ENCODE data around the gene ADAMTS9. TPM values are rescaled to one million over a fixed set of nuclear protein-coding genes. Genes with fewer than 3 reads are reported as not detected.

Gene ADAMTS9
- total RNA-seq, 2 donors from 2014 or later, result not detected

DNA sequence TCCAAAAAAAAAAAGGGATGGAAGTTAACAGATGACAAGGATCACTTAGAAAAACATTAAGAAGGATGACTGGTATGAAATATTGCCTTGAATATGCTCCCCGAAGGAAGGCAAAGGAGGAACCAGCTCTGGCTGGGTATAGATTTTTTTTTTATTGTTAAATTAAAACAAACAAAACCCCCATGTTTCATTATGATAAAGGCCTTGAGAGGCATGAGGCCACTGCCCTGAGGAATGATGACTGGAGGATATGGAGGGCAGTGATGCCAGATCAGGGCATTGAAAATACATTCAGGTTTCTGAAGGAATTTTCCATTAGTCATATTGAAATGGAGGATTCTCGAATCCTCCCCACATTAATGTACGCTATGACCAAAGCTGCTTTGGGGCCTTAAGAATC lies 120.9 kb downstream of the ADAMTS9 start:
- Mint-ChIP-seq H3K27ac (no peak overlapping the region), H3K27me3 (peaks cover 8% of the 10 kb centered on the region), H3K9me3 (no peaks in the 10 kb centered on the region), H3K36me3 (ENCODE audit: low read depth) (no peaks in the 10 kb centered on the region), H3K4me1 (no peaks in the 10 kb centered on the region), H3K4me3 (no peak overlapping the region)
- ATAC-seq (replicated peaks), result no peak

DNA sequence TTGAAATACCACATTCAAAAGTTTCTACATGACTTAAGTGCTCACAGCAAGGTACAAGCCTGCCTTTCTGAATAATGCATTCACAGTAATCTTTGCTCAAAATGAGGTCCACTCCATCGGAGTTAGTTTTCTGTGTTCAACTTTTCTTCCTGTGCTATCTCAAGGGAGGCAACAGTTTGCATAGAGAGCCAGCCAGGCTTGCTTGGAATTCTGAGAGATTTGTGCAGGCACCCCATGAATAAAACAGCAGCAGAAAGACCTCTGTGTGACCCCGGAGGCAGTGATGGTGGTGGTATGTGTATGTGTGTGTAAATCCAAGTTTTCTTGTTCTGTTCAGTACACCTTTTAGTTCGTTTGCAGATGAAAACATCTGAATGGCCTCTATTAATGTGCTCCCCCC lies 124.0 kb downstream of the ADAMTS9 start:
- no peak overlapping the region for H3K27ac Mint-ChIP-seq
- H3K4me1 Mint-ChIP-seq, result no peaks in the 10 kb centered on the region
- ATAC-seq (replicated peaks), result no peak
- no peak overlapping the region for H3K4me3 Mint-ChIP-seq
- no peaks in the 10 kb centered on the region for H3K36me3 Mint-ChIP-seq (ENCODE audit: low read depth)
- peaks cover 13% of the 10 kb centered on the region for H3K27me3 Mint-ChIP-seq
- no peaks in the 10 kb centered on the region for H3K9me3 Mint-ChIP-seq

- no peak for ATAC-seq (replicated peaks)
- Mint-ChIP-seq H3K4me1 (no peaks in the 10 kb centered on the region), H3K27ac (no peak overlapping the region), H3K4me3 (no peak overlapping the region), H3K36me3 (ENCODE audit: low read depth) (no peaks in the 10 kb centered on the region), H3K27me3 (peaks cover 7% of the 10 kb centered on the region), H3K9me3 (peaks cover under 1% of the 10 kb centered on the region)
These were observed 125.9 kb downstream of the ADAMTS9 start for GRCh38 chr3:64561868-64562267.

DNA sequence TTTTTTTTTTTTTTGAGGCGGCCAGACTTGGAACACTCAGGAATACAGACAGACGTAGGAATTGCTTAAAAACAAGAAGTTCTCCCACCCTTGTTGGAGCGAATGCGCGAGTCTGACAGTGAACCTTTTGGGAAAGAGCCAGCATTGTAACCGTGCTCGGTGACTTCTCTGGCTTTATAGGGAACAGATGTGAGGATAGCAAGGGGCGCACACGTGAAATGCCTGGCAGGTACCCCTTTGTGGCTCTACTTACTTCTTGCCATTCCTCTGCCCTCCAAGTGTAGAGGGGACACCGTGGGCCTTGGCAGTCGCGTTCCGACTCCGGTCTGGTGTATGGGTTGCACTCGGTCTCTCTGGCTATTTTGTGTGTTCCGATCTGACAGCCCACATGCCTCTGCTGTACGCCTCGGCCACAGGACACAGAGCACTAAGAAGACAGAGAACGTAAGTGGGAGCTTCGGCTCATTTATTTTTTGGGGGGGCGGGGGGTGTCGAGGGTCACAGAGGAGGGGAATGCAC lies 126.4 kb downstream of the ADAMTS9 start:
- H3K4me1 Mint-ChIP-seq, result no peaks in the 10 kb centered on the region
- H3K27ac Mint-ChIP-seq, result no peak overlapping the region
- no peaks in the 10 kb centered on the region for H3K36me3 Mint-ChIP-seq (ENCODE audit: low read depth)
- ATAC-seq (replicated peaks), result no peak
- peaks cover 4% of the 10 kb centered on the region for H3K9me3 Mint-ChIP-seq
- H3K4me3 Mint-ChIP-seq, result no peak overlapping the region
- peaks cover 11% of the 10 kb centered on the region for H3K27me3 Mint-ChIP-seq

GRCh38 chr3:64560791-64561190 lies 127.0 kb downstream of the ADAMTS9 start:
- Mint-ChIP-seq H3K4me1 (no peaks in the 10 kb centered on the region), H3K36me3 (ENCODE audit: low read depth) (no peaks in the 10 kb centered on the region), H3K27me3 (peaks cover 11% of the 10 kb centered on the region), H3K27ac (no peak overlapping the region), H3K9me3 (peaks cover 4% of the 10 kb centered on the region), H3K4me3 (no peak overlapping the region)
- no peak for ATAC-seq (replicated peaks)

DNA sequence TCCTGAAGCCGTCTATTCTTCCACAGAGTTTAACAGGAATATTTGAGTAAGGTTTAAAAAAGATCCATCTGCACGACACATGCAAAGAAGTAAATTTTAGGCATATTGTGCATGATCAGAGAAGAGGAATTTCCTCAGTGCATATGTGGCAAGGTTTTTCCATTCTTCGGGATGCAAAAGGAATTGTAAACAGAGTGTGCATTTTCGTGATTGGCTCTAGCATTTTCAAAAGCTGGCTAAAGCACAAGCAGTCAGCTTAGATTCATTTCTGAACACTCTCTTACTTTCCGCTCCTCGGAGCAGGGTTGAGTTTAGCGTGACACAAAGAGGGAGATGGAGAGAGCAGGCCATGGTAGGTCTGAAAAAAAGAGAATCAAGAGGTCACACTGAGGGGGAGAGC lies 128.2 kb downstream of the ADAMTS9 start:
- peaks cover 15% of the 10 kb centered on the region for H3K27me3 Mint-ChIP-seq
- no peaks in the 10 kb centered on the region for H3K4me1 Mint-ChIP-seq
- ATAC-seq (replicated peaks), result no peak
- peaks cover 4% of the 10 kb centered on the region for H3K9me3 Mint-ChIP-seq
- H3K27ac Mint-ChIP-seq, result no peak overlapping the region
- no peaks in the 10 kb centered on the region for H3K36me3 Mint-ChIP-seq (ENCODE audit: low read depth)
- H3K4me3 Mint-ChIP-seq, result no peak overlapping the region

GRCh38 chr3:64556046-64556445 lies 131.8 kb downstream of the ADAMTS9 start:
- no peak overlapping the region for H3K27ac Mint-ChIP-seq
- ATAC-seq (replicated peaks), result no peak
- H3K4me1 Mint-ChIP-seq, result no peaks in the 10 kb centered on the region
- no peak overlapping the region for H3K4me3 Mint-ChIP-seq
- H3K36me3 Mint-ChIP-seq (ENCODE audit: low read depth), result no peaks in the 10 kb centered on the region
- peaks cover 11% of the 10 kb centered on the region for H3K27me3 Mint-ChIP-seq
- H3K9me3 Mint-ChIP-seq, result peaks cover 4% of the 10 kb centered on the region

DNA sequence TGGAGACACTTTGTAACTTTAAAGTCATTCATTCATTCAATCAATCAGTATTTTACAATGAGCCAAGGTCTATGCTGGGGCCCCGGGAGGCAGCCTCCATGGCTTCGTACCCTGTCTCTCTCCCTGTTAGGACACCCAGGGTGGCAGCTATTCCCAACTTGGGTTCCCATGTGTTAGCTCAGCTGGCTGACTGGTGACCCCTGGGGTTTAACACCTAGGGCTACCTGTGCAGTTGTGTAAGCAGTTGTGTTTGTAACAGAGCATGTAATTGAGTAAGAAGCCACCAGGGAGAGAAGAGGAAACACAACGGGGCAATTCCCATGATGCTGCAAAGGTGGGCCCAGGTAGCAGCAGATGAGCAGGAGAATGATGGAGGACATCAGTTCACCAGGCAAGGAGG lies 132.4 kb downstream of the ADAMTS9 start:
- H3K36me3 Mint-ChIP-seq (ENCODE audit: low read depth), result no peaks in the 10 kb centered on the region
- no peak overlapping the region for H3K27ac Mint-ChIP-seq
- H3K4me1 Mint-ChIP-seq, result no peaks in the 10 kb centered on the region
- no peak for ATAC-seq (replicated peaks)
- no peak overlapping the region for H3K4me3 Mint-ChIP-seq
- peaks cover 11% of the 10 kb centered on the region for H3K27me3 Mint-ChIP-seq
- peaks cover 4% of the 10 kb centered on the region for H3K9me3 Mint-ChIP-seq

DNA sequence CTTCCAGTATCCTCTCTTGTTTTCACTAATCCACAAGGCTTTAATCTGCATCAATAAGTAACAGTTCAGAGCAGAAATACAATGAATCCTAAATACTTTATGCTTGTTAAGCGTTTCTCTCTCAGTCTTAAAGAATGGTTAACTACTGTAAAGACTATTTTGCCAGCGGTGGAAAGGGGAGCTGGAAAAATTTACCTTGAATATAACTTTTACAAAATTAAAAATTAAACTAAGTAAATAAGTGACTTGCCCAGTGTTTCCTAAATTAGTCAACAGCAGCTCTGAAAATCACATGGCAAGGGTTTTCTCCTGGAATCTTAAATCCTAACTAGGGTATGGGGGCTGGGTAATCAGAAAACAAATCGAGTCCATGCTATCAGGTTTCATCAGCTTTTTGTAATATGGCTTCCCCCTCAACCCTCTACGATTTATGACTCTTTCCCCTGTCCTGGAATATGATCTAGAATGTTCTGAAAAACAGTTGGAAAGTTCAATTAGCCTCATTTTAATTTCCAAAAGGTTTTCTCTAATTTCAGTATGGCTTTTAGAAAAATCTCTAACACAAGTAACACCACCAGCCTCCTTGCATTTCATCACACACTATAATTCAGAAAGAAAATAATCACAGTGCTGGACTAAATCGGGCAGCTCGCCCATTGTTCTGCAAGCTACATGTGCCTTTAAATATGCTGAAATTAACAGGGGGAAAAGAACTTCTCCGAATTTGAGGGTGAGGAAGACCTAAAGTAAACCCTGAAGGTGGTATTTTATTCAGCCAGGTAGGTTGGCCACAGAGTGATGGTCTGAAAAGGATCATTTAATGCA lies 133.5 kb downstream of the ADAMTS9 start:
- no peak overlapping the region for H3K27ac Mint-ChIP-seq
- no peaks in the 10 kb centered on the region for H3K36me3 Mint-ChIP-seq (ENCODE audit: low read depth)
- peaks cover 11% of the 10 kb centered on the region for H3K27me3 Mint-ChIP-seq
- no peak for ATAC-seq (replicated peaks)
- H3K4me3 Mint-ChIP-seq, result no peak overlapping the region
- H3K9me3 Mint-ChIP-seq, result peaks cover 4% of the 10 kb centered on the region
- no peaks in the 10 kb centered on the region for H3K4me1 Mint-ChIP-seq

DNA sequence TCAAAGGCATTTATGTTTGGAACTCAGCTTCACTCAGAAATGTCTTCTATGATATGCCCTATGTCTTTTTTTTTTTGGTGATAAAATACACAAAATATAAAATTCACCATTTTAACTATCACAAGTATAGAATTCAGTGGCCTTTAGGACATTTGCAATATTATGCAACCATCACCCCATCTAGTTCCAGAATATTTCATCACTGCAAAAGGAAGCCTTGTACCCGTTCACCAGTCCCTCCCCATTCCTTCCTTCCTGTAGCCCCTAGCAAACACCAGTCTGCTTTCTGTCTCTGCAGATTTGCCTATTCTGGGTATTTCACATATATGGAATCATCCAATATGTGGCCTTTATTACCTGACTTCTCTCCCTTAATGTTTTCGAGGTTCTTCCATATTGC lies 134.8 kb downstream of the ADAMTS9 start:
- H3K36me3 Mint-ChIP-seq (ENCODE audit: low read depth), result no peaks in the 10 kb centered on the region
- no peak overlapping the region for H3K4me3 Mint-ChIP-seq
- H3K27ac Mint-ChIP-seq, result no peak overlapping the region
- no peak for ATAC-seq (replicated peaks)
- H3K9me3 Mint-ChIP-seq, result peaks cover 4% of the 10 kb centered on the region
- H3K4me1 Mint-ChIP-seq, result no peaks in the 10 kb centered on the region
- H3K27me3 Mint-ChIP-seq, result peaks cover 8% of the 10 kb centered on the region

GRCh38 chr3:64552160-64552559 lies 135.6 kb downstream of the ADAMTS9 start:
- Mint-ChIP-seq H3K36me3 (ENCODE audit: low read depth) (no peaks in the 10 kb centered on the region), H3K9me3 (peaks cover 7% of the 10 kb centered on the region), H3K4me3 (no peak overlapping the region), H3K27me3 (peaks cover 12% of the 10 kb centered on the region), H3K4me1 (no peaks in the 10 kb centered on the region), H3K27ac (no peak overlapping the region)
- no peak for ATAC-seq (replicated peaks)

DNA sequence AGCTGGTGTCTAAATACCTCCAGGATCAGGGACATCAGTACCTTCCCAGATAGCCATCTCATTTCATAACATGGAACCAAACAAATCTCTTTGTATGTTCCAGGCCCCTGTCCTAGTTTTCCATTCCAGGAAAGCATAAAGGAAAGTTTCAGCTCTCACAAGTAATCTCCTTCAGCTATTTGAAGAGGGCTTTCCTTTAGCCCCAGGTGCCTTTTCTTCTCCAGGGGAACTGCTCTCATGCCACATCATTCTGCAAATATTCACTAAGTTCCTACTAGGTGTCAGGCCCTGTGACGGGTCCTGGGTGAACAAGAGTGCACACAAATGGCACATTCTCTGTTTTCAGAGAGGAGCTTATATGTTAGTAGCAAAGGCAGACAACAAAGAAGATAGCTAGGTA lies 136.1 kb downstream of the ADAMTS9 start:
- Mint-ChIP-seq H3K4me3 (no peak overlapping the region), H3K9me3 (peaks cover 5% of the 10 kb centered on the region), H3K36me3 (ENCODE audit: low read depth) (no peaks in the 10 kb centered on the region), H3K4me1 (no peaks in the 10 kb centered on the region), H3K27me3 (peaks cover 10% of the 10 kb centered on the region), H3K27ac (no peak overlapping the region)
- ATAC-seq (replicated peaks), result no peak

- Mint-ChIP-seq H3K27ac (no peak overlapping the region), H3K27me3 (peaks cover 8% of the 10 kb centered on the region)
- ATAC-seq (replicated peaks), result no peak
These were observed 137.1 kb downstream of the ADAMTS9 start for GRCh38 chr3:64550745-64551144.

GRCh38 chr3:64549869-64550268 lies 137.9 kb downstream of the ADAMTS9 start:
- no peaks in the 10 kb centered on the region for H3K36me3 Mint-ChIP-seq (ENCODE audit: low read depth)
- H3K27ac Mint-ChIP-seq, result no peak overlapping the region
- peaks cover 4% of the 10 kb centered on the region for H3K27me3 Mint-ChIP-seq
- H3K4me3 Mint-ChIP-seq, result no peak overlapping the region
- H3K4me1 Mint-ChIP-seq, result no peaks in the 10 kb centered on the region
- ATAC-seq (replicated peaks), result no peak
- peaks cover 3% of the 10 kb centered on the region for H3K9me3 Mint-ChIP-seq

More at GRCh38 chr3:64550745-64551144, 137.1 kb downstream of the ADAMTS9 start:
- Mint-ChIP-seq H3K36me3 (ENCODE audit: low read depth) (no peaks in the 10 kb centered on the region), H3K9me3 (peaks cover 3% of the 10 kb centered on the region), H3K4me1 (no peaks in the 10 kb centered on the region), H3K4me3 (no peak overlapping the region)

DNA sequence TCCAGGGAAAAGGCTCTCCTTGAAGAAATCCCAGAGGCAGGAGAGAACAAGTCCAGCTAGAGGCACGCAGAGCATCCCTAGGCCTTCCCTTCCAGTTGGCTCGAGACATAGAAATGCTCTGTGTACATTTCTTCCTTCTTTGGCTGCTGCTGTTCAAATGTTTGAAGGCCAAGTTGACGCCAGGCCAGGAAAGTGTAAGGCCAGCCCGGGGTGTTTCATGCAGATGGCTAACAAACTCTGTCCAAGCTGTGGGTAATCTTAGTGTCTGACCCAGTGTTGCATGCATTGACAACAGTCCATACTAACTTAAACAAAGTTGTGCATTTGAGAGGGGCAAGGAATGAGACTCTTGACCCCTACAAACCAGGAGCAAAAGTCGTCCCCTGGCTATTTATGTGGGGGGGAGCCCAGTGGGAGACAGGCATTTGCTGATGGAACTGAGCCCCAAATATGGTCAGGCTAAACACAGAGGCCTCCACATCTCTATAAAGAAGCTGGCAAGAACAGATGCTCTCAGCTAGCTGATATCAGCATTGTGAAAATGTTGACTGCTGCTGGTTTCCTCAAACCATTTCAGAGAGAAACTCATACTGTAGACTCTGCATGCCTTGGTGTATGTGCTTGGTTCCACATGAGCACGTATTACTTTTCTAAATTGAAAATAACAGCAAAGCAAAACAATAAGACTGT lies 139.5 kb downstream of the ADAMTS9 start:
- ATAC-seq (replicated peaks), result no peak
- Mint-ChIP-seq H3K27me3 (peaks cover 4% of the 10 kb centered on the region), H3K4me1 (no peaks in the 10 kb centered on the region), H3K36me3 (ENCODE audit: low read depth) (no peaks in the 10 kb centered on the region), H3K27ac (no peak overlapping the region), H3K9me3 (peaks cover 3% of the 10 kb centered on the region), H3K4me3 (no peak overlapping the region)
